DMS114 treated with DMSO at 0.1 percent for 48 hours (cell line): ENCODE measurements around the gene ALDH1L1.

Experiments used
- DNase-seq: peaks from one replicate; lab custom pipeline; 2025; ENCODE audit not compliant: unreplicated experiment; lab: John Stamatoyannopoulos, UW

Gene ALDH1L1

DNA sequence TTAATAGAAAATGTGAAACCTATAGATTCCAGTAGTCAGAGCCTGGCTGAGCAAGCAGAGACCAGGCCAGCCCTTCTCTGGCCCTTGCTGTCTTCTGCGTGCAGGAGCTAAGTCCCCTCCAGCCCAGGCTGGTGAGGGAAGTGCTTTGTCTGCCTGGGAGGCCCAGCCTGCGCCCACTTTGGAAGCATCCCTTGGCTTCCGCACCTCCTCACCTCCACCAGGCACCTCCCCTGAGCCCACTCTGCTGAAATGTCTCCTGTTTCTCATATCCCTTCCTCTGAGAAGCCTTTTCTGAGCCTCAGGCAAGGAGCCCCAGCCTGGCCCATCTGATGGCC, 45.3 kb downstream of the ALDH1L1 start:
- DNase-seq: no peak

- peak; percentile 39 for DNase-seq
Measured at GRCh38 chr3:126134219-126134975, 46.0 kb downstream of the ALDH1L1 start.

DNA sequence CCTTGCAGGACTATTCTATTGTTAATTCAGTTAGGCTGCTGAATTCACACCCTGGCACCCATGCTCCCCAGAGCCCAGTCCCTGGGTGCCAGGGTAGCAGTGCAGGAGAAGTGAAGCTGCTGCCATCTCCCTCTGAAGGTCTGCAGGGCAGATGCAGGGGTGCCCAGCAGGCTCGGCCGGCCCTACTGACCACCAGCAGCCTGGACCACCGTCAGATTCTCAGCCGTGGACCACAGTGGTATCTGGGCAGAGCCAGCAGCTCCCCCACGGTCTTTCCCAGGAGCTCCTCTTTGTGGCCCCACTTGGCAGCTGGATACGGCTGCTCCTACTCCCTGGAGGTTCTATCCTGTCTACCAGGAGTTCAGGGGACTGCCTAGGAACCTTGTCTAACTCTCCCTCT, 46.8 kb downstream of the ALDH1L1 start:
- no peak for DNase-seq

- DNase-seq: peak; percentile 17
Measured at GRCh38 chr3:126132751-126133511, 47.5 kb downstream of the ALDH1L1 start.

DNA sequence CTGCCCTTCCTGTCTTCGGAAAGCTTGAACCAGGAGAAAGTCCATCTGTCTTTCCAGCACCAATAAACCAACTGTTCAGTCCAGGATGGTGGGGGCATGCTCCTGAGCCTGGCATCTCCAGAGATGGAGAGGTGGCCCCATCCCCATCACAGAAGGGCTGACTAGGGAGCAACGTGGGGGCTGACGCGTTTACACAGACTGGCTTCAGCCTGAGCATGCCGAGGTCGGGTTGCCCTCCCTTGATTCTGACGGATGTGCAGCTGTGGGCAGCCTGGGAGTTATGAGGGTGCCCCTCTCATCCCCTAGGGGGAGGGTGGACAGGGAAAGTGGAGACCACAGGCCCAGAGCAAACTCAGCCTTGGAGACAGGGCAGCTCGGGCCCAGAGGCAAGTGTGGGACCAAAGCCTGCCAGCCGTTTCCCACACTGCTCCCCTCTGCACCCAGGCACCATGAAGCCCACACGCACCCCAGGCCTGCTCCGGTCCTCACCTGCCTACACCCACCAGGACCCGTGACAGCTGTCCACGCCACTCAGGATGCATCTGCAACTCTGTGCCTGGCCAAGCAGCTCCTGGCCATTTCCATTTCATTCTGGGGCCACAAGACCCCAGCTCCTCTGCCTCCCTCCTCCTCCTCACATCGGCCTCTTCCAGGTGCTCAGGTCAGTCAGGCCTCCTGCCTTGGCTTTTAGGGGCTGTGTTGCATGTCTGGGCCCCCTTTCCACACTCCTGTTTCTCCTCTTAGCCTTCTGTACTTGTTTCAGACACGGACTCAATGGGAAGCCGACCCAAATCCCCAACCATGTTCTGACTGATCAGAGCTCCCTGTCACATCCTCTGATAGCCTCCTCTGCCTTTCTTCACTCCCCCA, 48.3 kb downstream of the ALDH1L1 start:
- no peak for DNase-seq

- no peak for DNase-seq
Measured at GRCh38 chr3:126130981-126131745, 49.2 kb downstream of the ALDH1L1 start.

- DNase-seq: no peak
Measured at GRCh38 chr3:126130081-126130855, 50.1 kb downstream of the ALDH1L1 start.

- no peak for DNase-seq
Measured at GRCh38 chr3:126129398-126129891, 50.9 kb downstream of the ALDH1L1 start.

GRCh38 chr3:126128504-126129397, 51.6 kb downstream of the ALDH1L1 start:
- DNase-seq: no peak

GRCh38 chr3:126127904-126128303, 52.5 kb downstream of the ALDH1L1 start:
- DNase-seq: no peak

- no peak for DNase-seq
Measured at GRCh38 chr3:126127452-126127851, 52.9 kb downstream of the ALDH1L1 start.

DNA sequence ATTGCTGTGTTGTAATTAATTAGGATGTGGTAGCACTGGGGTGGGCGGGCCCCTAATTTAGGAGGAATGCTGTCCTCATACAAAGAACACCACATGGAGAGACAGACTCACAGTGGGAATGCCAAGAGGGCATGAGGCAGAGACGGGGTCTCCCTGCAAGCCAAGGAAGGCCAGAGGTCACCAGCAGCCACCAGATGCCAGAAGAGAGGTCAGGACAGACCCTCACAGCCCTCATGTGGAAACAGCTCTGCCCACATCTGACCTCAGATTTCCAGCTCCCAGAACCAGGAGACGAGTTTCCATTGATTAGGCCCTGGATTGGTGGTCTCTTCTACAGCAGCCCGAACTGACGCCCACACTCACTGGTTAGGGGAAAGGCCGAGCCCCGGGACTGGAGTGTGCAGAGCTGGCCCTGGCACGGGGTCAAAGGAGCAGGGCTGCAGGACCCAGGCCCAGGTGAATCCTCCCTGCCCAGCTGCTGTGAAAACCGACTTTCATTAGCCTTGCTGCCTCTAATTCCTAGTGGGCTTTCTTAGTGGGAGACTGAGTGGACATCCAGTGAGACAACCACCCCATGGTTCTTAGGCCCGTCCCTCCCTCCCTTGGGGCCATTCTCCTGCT, 53.5 kb downstream of the ALDH1L1 start:
- DNase-seq: no peak

DNA sequence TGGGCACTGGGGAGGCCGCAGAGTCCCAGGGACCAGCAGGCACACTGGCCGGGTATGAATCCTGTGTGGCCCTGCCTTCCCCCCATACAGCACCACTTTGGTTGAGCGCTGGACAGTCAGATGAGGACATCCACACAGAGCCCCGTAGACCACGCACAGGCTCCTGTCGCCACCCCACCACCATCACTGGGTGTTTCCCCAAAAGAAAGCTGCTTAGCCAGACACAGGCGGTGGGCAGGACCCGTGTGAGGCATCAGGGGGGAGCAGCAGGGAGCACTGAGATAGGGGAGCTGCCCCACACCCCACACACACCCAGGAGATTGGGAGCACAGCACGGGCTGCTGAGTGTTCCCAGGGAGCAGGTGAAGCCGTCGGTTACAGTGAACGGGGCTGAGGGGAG, 54.1 kb downstream of the ALDH1L1 start:
- no peak for DNase-seq

DNA sequence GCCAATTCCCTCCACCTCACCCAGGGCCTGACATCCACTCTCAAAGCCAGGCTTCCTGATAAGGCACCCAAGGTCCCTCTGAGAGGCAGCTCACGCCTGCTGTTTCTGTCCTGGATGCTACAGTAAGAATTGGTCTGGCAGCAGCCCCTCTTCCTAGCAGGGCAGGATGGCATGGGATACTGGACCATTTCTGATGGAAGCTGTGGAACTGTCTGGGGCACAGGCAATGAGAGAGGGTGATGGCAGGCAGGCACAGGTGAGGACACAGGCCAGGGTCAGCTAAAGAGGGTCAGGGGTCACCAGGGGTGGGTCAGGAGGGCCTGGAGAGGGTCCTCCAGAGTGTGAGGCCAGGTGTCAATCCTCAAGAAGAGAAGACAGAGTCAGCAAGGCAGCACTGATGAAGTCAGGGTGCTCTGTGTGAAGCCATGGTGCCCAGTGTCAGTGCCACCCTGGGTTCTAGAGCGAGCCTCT, 54.6 kb downstream of the ALDH1L1 start:
- DNase-seq: no peak

DNA sequence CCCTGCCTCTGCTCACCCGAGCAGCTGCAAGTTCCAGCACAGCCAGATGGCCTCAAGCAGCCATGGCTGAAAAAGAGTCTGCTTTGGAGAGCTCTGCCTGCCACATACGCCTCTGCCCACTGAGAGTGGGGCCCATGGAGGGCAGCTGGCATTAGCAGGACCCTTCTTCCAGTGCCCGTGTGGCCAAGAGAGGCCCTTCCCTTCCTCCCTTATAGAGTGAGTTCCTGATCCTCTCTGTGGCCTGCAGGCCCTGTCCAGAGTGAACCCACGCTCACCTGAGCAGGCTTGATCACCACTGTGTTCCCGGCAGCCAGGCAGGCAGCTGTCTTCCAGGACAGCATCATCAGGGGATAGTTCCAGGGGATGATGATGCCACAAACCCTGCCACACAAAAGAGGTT, 55.0 kb downstream of the ALDH1L1 start:
- DNase-seq: no peak

GRCh38 chr3:126124896-126125295, 55.5 kb downstream of the ALDH1L1 start:
- DNase-seq: no peak

DNA sequence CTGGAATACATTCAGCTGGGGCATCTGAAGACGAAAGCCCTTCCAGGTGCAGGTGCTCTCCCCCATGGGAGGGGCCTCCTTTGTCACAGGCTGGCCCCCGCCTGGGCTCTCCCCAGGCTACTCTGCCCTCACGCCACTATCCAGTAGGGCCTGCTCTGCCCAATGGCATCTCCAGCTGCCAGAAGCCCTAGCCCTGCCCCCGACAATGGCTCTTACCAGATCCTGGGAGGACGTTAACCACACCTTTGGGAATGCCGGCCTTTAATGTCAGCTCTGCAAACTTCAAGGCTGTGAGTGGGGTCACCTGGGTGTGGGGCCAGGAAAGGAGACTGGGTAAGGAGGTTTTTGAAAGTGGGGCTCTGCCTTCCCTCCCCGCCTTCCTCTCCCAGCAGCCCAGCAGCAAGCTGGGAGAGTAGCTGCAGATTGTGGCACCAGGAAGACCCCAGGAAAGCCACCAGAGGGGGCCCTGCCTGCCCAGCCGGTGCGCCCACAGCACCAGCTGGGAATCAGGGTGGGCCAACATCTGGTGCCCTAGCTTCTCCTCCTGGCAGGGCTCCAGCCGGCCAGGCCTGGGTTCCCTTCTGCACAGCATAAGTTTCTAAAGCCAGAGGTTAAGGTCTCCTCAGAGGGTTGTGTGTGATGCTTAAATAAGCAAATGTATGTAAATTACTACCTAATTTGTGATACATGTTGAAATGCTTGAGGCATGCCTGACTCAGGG, 56.1 kb downstream of the ALDH1L1 start:
- no peak for DNase-seq

GRCh38 chr3:126121632-126122031, 58.8 kb downstream of the ALDH1L1 start:
- no peak for DNase-seq
